ENCODE measurements around the gene NDUFA8.
A peak's percentile ranks its signal among the peaks of the same experiment; 100 is the strongest.

NDUFA8 gene

DNA sequence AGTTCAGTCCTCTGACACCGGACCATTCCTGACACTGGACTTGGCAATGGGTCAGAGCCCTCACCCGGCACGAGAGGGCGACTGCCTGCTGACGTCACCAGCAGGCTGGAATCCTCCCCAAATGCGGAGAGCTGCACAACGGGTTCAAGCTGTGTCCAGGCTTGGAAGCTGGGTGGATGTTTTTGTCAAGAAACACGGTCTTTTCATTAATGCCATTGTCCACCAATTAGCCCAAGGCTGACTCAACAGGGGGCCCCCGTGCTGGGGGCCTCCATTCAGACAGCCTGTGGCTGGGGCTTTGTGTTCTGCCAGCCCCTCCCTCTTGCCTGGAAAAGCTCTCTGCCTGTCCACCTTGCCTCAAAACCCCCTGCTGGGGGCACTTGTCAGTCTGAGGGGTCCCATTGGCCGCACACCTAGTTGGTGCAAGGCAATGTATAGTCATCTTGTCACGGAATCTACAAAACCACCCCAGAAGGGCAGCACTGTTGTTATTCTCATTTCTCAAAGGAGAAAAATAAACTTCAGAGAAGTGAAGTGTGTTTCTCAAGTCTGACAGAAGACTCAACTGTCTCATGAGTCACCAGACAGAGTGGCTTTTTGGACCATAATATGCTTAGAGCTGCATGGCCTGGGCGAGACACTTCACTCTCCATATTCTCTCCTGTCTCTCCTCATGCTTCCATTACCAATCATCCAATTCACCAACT, 24.6 kb downstream of the NDUFA8 start:
- no peak for DNase-seq

DNA sequence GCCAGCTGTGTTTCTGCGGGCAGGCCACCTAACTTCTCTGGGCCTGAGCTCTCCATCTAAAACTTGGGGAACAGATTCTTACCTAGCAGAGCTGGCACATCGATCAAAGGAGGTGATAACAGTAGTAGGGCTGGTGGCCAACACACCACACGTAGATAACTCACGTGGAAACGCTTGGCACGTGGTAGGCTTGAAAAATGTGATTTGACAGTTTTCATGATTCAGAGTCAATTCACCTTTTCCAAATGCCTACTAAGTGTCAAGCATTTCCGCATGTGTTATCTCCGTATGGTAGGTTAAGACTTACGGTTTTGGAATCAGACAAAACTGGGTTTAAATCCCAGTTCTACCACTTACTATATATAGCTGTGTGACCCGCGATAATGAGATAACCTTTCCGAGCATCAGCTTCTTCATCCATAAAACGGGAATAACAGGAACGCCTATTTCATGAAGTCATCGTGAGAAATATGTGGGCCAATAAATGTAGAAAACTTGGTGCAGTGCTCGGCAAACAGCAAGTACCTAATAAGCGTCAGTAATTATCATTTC, 25.5 kb downstream of the NDUFA8 start:
- DNase-seq = no peak

DNA sequence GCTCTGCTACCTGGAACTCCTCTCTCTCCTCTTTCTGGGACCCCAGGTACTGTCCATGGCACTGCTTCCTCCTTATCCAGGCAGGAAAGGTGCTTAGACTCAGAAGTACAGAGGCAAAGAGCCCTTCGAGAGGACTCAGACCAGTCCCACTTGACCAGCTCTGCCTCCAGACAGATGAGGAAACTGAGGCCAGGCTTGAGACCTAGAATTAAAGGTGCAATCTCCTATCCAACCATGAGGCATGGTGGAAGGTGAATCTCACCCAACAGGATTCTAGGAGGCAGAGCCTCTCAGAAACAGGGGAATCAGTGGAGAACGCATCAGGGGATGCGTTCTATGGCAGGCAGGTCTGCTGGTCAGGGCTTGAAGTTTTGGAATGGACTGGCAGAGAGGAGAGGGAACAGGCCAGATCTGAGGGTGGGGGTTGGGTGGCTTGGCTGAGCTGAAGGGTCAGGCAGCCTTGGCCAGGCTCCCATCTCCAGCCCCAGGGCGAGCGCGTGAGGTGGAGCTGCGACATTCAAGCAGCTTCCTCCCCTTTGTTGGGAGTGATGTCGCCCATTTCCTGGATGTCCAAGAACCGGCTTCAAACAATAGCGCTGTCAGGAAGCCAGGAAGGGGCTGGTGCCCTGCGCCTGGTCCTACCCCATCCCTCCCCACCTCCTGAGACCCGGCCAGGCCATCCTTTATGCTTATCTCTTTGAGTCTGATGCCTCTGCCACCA, 26.2 kb downstream of the NDUFA8 start:
- DNase-seq = no peak

DNA sequence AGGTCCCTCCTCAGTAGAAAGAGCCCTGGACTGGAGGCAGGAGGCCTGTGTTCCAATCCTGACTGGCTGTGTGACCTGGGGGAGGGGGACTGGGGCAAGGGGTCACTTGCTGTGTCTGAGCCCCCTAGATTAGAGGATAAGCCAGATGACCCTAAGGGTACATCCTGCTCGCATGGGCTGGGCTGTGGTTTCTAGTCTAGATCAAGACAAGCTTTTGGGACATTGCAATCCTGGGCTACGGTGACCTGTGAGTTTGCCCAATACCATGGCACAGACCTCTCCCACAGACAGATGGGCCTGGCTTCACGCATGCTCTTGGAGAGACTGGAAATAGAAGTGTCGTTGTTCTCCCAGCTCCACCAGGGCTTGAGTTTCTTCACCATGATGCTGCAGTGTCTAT, 27.0 kb downstream of the NDUFA8 start:
- DNase-seq = no peak

DNA sequence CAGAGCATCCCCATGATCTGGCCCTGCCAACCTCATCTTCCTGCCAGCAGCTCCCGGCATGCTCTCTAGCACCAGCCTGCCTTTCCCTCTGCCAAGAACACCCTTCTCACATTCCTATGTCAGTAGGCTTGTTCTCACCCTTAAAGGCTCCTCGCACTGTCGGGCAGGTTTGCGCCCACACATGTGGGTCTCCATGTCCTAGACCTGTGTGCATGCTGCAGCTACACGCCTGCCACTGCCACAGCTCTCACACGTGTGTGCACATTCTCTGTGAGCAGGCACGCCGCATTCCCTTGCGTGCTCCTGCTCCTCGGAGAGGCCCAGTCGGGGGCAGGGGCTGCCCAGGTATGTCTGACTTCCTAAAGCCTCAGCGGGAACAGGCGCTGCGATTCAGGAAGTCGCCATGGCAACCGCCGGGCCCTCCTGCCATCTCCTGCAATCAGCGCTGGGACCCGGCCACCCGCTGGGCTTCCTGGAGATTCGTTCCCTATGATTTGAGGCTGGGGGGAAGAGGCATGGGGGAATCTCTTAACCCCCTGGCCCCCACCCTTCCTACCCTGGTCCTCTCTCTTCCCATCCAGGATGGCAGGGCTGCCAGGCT, 28.1 kb downstream of the NDUFA8 start:
- DNase-seq = no peak

DNA sequence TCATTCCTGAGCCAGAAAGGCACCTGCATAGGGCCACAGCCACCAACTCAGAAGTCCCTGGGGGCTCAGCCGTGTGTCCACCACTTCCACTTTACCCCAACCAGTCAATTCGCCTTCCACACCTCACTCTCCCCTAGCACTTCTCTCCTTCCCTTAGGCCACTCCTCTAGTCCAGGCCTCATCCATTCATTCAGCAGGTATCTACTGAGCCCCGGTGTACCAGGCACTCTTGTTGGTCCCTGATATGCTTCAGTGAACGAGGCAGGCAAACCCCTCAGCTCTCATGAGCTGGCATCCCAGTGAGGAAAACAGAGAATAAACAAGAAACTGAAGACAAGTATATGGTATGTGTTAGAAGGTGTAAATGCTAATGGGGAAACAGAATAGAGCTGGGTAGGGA, 28.7 kb downstream of the NDUFA8 start:
- DNase-seq = no peak

DNA sequence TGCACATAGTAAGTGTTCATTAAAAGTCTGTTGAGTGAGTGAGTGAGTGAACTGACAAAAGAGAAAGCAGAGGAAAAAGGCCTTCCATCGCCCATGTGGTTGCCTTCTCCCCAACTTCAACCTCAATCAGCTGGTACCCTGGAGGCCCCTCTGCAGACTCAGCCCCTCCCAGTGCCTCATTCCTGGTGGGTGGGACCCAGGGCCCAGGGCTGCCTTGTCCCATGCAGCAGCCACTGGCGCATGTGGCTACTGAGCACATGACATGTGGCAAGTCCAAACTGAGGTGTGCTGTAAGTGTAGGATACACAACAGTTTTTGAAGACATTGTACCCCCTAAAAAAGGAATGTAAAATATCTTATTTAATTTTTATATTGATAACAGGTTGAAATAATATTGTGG, 29.6 kb downstream of the NDUFA8 start:
- no peak for DNase-seq

DNA sequence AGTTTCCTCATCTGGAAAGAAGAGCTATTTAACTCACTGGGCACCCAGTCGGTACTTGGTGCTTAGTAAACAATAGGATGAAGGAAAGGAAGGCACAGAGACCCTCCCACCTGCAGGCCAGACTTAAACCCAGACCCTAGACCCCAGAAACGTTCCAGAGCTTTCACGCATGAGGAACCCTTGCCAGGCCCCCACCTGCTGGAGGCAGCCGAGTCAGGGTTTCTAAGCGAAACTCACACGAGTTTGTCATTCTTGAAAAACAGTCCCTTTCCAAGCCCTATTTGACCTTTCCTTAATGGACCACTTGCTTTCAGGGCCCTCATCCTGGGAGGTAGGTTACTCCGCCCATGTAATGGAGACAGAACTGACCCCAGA, 30.6 kb downstream of the NDUFA8 start:
- DNase-seq = no peak

DNA sequence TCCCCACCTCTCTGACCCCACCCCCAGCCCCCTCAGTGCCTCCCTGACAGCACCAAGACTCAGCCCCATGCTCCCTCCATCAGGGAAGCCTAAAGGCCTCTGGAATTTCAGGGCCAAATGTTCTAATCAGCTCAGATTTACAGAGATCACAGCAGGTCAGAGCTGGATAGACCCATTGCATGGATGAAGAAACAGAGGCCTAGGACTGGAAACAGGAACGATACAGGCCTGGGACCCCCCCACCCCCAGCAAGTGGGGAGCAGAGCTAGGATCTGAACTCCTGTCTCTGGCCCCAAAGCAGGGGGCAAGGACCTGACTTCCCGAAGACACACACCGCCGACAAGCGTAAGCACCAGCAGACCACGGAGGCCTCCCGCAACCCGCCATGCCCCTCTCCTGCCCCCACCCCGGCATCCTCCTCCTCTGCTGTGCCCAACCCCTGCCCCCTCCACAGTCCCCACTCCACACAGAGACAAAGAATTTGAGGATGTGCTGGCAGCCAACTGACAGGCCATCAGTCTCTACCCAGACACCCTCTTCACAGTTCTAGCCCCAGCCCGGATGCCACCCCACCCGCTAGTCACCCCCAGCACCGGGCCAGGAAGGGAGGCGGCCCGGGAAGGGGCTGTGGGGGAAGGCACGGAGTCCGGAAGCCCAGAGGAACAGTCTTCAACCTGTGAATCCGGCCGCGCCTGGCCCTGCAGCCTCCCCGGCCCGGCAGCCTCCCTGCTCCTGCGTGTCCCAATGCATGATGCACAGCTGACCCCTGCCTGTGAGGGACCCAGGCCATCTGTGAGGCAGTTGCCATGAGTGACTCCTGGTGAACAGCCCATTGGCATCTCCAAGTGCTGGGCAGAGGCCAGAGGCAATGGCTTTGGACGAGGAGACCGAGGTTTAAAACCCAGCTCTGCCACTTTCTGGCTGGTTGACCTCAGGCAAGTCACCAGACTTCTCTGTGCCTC, 31.3 kb downstream of the NDUFA8 start:
- no peak for DNase-seq

DNA sequence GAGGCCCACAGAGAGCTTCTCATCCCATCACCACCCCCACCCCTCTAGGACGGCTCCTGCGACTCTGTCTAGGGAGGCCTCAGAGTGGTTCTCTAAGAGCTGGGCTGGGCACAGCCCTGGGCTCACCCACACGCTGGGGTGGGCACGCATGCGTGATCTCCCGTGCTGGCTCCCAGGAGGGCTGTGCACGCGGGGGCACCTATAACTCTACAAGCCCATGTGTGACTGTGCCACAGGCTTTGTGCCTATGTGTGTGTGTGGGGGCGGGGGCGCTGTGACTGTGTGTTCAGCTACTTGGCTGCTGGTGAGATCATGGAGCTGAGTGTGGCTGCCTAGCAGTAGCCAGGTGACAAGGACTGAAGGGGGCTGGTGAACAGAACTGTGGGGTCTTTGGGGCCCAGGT, 32.2 kb downstream of the NDUFA8 start:
- no peak for DNase-seq

DNA sequence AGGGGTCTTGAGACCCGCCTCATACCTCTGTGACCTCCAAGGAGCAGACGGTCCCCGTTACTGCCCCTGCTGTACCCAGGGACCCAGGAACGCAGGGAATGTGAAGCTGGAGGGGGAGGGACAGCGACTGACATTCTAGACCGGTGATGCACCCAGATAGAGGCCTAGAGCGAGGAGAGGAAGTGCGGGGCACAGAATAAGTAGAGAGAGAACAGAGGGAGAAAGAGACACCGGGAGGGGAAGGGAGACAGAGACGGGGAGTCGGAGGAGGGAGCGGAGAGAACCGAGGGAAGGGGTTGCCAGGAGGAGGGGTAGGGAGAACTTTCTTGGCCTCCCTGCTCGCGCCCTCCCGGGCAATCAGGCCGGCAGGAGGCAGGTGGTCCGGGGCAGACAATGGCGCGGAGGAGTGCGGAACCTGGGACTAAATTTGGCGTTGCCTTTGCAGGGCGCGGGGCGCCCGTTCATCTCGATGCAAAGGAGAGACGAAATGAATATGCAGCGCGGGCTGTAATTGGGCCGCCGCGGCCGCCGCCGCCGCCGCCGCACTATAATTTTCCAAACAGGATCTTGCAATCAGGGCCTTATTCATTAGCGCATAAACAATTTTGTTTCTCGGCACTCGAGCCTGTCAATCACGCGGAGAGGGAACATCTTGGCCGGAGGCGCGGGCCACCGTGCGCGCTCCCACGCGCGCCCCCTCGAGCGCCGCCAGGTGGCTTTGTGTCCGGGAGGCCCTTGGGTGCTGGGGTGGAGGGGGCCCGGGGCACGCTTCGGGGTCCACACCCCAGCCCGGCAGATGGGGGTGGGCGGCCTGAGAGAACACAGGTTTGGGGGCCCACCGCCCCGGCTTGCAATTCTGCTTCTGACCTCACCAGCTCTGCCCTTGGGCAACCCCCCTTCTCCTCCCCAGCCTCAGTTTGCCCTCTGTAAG, 33.0 kb downstream of the NDUFA8 start:
- DNase-seq = no peak

DNA sequence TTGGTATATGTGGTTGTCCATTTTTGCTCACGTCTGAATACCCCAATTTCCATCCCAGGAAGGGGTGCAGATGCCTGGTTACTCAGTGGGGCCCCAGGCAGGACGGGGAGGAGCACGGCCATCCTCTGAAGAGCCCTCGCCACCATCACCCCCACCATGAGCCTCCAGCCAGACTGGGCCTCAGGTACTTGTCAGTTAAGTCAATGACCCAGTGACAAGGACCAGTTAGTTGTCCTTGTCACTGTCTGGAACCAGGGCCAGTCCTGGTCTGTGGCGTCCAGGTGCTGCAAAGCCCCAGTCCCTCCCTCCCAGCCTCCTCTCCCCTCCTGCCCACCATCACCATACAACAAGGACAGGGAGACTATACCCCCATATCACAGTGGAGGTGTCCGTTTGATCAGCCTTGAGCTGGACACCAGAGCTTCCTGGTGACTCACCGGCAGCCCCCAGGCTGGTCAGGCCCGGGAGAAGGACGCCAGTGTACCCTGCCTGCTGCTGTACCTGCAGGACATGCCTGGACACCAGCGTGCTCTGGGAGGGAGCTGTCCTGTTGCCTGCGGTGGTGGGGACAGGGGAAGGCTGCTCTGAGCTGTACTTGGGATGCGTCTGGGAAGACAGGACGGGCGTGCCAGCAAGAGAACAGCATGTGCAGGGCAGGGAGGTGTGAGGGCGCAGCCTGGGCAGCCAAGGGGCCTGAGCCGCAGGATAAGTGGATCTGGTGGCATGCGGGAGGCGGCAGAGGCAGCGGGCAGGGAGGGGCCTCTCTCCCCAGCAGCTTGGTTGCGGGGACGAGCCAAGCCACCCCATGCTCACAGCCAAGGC, 33.9 kb downstream of the NDUFA8 start:
- no peak for DNase-seq

DNA sequence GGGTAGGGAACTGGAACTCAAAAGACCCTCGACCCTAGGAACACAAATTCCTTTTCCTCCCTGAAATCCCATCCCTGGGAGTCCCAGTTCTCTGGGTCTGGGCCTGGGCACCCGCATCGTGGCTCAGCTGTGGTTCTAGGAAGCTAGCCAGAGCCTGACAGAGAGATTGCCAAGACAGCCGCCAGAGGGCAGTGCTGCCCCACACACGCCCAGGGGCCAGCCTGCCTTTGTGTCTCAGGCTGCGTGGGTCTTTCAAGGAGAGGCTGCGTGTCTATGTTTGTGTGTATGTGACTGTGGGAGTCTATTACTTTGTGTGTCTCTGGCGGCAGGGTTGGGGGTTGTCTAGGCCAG, 34.4 kb downstream of the NDUFA8 start:
- peak; percentile 63 for DNase-seq

DNA sequence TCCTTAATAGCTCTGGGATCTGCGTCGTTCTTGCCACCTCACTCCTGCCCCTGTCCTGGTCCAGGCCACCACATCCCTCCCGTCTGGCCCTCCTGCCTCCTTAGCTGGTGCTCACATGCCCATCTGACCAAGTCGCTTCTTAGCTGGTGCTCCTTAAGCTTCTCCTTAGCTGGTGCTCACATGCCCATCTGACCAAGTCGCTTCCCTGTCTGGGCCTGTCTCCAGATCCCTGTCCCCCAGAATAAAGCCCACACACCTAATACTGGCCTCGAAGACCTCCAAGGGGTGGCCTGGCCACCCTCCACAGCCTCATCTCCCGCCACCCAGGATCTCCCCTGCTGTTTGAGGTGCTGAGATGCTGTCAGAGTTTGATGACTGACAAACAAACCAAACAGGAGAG, 35.1 kb downstream of the NDUFA8 start:
- no peak for DNase-seq

DNA sequence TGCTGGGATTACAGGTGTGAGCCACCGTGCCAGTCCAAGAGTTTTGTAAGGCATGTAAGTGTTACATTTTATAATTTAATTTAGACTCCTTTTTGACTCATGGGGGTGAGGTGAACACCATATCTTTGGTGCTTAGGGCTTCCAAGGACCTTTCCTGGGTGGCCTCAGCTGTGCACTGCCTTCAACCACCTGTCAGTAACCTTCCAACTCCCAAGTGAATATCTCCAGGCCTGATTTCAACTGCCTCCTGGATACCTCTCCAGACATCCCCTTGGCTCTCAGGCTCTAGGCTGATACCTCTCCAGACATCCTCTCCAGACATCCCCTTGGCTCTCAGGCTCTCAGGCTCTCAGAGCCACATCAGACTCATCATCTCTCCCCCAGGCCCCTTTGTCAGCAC, 35.5 kb downstream of the NDUFA8 start:
- no peak for DNase-seq

DNA sequence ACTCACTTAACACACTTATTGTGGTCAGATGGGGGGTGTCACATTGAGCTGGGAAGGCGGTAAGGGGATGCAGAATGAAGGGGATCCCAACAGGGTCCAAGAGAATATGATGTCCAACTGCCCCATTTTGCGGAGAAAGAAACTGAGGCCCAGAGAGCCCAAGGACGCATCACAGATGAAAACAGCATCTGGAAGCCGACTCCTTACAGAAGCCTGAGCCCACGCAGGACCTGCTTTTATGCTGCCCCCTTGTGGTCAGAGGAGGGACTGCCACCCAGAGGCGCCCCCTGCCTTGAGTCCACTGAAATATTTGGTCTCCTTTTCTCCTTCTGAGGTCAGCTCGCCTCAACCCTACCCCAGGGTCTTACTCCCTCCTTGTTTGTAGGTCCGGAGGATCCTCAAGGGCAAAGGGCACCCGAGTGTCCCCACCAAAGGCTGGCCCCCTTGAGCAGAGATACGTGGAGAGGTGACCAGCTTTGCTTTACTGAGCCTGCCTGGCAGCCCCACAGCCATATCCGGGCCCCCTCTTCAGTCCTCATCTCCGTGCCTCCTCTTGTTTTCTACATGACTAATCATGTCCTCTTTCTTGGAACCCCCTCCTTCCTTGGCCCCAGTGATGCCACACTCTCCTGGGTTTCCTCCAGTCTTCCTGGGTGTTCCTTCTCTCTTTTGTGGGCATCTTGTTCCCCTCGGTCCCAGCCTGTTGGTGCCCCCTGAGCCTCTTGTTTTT, 36.5 kb downstream of the NDUFA8 start:
- DNase-seq = peak; percentile 65

DNA sequence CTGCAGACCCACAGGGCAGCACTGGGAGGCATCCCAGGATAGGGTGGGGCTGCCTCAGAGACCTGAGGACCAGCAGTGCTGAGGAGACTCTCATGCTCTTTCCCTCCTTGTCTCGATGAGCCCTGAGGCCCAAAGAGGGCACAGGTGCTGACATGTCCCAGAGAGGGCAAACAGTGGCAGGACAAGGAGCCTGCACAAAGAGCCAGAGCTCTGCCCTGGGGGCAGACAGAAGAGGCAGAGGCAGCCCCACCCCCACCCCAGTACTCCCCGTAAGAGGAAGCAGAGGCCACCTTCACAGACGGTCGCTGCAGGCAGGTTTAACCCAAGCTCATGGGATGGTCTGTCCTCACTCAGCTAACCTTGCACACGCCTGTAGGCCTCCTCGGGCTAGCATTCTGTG, 37.1 kb downstream of the NDUFA8 start:
- DNase-seq = no peak

DNA sequence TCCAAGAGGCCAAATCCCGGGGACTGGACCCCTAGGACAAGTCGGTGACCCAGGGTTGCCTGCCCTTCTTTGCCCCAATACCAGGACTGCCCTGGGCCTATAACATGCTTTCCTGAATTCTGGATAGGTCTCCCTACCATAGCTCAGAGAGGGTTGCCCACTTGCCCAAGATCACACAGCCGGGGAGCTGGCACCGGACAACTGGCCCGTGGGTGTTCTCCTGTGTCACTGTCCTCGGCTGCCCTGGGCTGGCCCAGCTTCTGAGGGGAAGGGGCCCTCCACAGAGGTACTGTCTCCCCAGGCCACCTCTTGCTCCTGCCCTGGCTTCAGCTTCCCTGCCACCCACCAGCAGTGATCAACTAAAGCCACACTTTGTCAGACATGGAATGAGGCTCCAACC, 37.6 kb downstream of the NDUFA8 start:
- DNase-seq = no peak

DNA sequence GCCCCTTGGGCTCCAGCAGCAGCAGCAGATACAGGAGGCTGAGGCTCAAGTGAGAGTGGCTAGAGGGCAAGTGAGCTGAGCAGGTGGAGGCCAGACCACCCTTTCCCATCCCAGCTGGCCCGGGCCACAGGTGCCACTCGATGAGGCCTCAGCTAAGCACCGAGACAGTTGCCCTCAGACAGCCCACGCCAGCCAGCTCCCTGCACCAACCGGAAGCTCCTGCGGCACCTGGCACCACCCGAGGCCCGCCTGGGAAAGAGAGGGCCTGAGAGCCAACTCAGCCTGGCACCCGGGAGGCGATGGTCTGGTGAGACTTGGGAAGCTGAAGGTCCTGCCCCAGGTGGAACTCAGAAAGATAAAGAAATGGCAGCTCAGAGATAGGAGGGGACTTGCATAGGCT, 38.2 kb downstream of the NDUFA8 start:
- DNase-seq = no peak
